Sigmoid colon (tissue), 4 donors: ENCODE data around the gene FUS.

ENCODE experiments used
- CTCF ChIP-seq, 4 experiments: fragments of 450-650 bp in 3 of 4; fragments of 200-600 bp in 1 of 4; IDR thresholded peaks; one replicate each; pipeline ENCODE4 v1.5.1; 2016 to 2019; ENCODE audit warnings: antibody characterized with exemption in 4 of 4, mild to moderate bottlenecking in 3 of 4, moderate library complexity in 2 of 4
- POLR2AphosphoS5 ChIP-seq, 4 donors: sonication (generic); formaldehyde crosslinking; IDR thresholded peaks; one replicate each; pipeline ENCODE4 v1.6.1; 2017; ENCODE audit warnings: antibody characterized with exemption in 4 of 4

- TF ChIP-seq CTCF (IDR thresholded peaks at IDR 0.05) (no peak), POLR2AphosphoS5 (IDR thresholded peaks at IDR 0.05) (peak in 1 of 4 donors; percentile 61)
Observed at GRCh38 chr16:31135535-31136286, 44.2 kb upstream of the FUS start, which contains the start of gene PRSS8.
